Hematopoietic multipotent progenitor cell treated with erythropoietin and hydrocortisone succinate and interleukin-3 and kit ligand, for 17 days (in vitro differentiated cells): Measurements from ENCODE around the gene SPATA13.
A peak's percentile ranks its signal among the peaks of the same experiment; 100 is the strongest.

Experiments used
- DNase-seq: peaks from one replicate; pipeline ENCODE4 v3.0.0-alpha.2; 2015; ENCODE audit warnings: low spot score

The SPATA13 gene

DNA sequence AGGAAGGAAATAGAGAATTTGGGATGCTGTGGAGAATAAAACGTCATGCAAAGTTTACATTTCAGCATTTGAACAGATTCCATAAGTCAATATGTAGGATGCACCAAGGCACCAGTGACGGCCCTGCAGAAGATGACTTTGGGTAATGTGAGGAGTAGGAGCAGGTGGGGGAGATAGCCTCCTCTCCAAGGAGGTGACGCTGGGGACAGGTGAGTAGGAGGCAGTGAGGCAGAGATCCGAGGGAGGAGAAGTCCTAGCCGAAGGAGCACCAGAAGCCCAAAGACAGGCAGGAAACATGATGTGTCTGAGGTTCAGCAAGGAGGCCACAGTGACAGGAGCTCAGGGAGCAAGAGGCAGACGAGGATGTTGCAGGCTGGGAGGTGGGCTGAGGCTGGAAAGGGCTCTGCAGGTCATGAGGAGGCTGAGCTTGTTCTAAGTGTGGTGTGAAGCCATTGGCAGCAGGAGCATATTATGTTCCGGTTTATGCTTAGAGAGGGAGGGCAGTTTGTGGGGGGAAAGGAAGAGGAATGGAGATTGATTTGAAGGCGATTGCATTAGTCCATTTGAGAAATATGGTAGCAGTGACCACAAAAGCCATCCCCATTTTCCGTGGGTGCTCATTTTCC is 93.1 kb downstream of the SPATA13 start:
- DNase-seq, result no peak

GRCh38 chr13:24254146-24254841 is 93.8 kb downstream of the SPATA13 start:
- DNase-seq, result no peak

- DNase-seq, result no peak
Measured at GRCh38 chr13:24257497-24257896, 97.0 kb downstream of the SPATA13 start.

DNA sequence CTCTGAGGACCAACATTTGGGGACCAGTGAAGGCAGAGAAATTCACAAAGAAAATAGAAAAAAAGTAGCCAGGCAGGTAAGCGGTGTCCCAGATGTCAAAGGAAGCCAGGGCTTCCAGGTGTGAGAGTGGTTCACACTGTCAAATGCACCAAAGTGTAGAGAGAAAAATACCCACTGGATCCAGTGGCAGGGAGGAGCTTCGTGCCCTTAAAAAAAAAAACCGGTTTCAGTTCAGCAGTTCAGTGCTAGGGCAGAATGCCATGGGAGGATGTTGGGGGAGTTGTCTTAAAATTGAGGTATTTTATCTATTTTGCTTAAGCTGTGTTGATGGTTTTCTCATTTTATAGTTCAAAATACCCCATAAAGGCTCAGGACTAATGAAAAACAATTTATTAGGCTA is 101.0 kb downstream of the SPATA13 start:
- no peak for DNase-seq

GRCh38 chr13:24263632-24264031 is 103.1 kb downstream of the SPATA13 start:
- DNase-seq, result no peak

DNA sequence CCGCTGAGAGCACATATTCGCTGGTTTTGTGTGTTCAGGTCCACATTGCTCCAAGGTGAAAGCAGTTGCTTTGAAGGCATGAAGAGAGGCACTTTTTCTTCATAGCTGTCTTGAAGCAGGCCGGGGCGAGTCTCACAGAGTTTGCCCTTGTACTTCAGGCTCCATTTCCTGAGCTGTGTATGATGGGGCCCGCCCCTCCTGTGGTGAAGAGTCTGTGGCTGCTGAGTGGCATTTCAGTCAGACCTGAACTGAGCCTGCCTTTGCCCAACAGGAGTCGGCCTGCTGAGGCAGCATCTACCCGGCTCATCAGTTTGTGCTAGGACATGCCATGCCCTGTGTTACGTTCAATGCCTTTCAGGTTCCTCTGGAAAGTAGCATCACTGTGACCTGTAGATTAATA is 104.5 kb downstream of the SPATA13 start:
- no peak for DNase-seq

DNA sequence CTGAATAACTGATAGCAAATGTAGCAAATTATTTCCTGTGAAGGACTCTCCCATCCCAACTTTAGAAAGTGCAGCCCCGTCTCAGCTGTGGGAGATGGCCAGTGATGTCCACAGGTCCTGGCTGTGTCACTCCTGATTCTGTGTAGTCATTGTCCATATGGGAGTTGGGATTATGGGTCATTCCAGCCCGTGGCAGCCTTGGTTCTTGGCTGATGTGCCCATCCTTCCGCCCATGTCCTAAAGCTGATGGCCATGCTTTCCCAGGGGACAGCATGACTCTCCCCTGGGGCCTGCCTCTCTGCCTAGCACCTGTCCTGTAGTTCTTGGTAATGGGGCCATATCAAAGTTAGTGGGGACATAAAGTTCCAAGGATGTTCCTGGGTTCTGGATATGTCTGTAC is 104.9 kb downstream of the SPATA13 start:
- no peak for DNase-seq

GRCh38 chr13:24267274-24267673 is 106.8 kb downstream of the SPATA13 start:
- no peak for DNase-seq

DNA sequence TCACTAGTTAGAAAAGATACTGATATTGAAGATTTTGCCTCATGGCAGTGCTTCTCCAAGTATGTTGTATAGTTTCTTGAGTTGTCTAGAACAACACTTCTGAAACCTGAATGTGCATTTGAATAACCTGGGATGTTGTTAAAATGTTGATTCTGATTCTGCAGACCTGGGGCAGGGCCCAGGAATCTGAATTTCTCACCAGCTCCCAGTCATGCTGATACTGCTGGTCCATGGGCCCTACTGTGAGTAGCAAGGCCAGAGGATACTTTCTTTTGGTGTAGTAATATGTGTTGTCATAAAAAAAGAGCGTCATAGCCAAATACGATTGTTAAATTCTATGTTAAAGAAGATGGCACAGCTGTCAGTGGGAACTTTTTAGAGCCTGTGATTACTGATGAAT is 107.3 kb downstream of the SPATA13 start:
- DNase-seq, result no peak

GRCh38 chr13:24269821-24270220 is 109.3 kb downstream of the SPATA13 start:
- no peak for DNase-seq

DNA sequence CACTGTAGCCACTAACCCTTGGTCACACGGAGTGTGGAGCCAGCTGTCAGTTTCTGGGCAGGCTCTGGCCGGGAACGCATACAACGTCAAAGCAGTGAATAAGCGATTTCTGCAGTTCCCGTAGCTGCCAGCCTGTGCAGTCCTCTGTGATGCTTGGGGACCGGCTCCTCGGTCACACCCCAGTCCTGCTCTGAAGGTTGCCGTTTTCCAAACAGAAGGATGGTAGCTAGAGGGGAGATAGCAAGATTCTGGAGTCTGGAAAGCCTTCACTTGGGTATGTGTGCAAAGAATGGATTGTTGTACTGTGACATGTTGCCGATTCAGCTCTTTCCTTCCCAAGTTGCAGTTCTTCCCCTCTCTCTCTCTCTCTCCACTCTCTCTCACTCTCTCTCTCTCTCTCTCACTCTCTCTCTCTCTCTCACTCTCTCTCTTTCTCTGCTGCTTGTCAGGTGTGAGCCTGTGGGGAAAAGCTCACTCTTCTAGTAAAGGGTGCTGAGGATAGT is 110.2 kb downstream of the SPATA13 start:
- DNase-seq, result peak; percentile 75

GRCh38 chr13:24271231-24271600 is 110.7 kb downstream of the SPATA13 start:
- DNase-seq, result no peak

GRCh38 chr13:24271601-24272451 is 111.3 kb downstream of the SPATA13 start:
- DNase-seq, result peak; percentile 34

GRCh38 chr13:24272452-24273161 is 112.1 kb downstream of the SPATA13 start:
- no peak for DNase-seq

GRCh38 chr13:24273926-24274325 is 113.4 kb downstream of the SPATA13 start:
- no peak for DNase-seq

GRCh38 chr13:24274452-24275021 is 114.0 kb downstream of the SPATA13 start:
- DNase-seq, result peak; percentile 38

GRCh38 chr13:24275041-24275440 is 114.5 kb downstream of the SPATA13 start:
- no peak for DNase-seq

GRCh38 chr13:24276306-24276705 is 115.8 kb downstream of the SPATA13 start:
- DNase-seq, result no peak

GRCh38 chr13:24276861-24277260 is 116.3 kb downstream of the SPATA13 start:
- no peak for DNase-seq

DNA sequence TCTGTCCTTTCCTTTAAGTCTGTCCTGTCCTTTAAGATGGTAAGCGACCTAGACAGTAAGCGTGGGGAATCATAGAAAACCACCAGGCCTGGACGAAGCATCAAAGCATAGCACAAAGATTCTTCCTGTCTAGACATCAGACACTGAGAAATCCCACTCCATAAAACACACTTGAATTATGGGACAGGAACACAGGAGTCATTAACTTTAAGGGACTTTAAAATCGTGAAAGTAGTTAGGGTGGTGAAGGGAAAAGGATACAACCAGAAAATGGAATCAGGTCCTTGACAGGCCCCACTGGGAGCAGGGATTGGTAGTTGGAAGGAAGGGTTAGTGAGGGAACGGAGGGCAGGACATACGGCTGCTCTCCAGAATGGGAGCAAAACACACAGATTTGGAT is 117.2 kb downstream of the SPATA13 start:
- no peak for DNase-seq

GRCh38 chr13:24279327-24280110 is 119.0 kb downstream of the SPATA13 start:
- no peak for DNase-seq
